ENCODE results near the gene EIF2D. TPM values are rescaled to one million over a fixed set of nuclear protein-coding genes. Genes with fewer than 3 reads are reported as not detected.

EIF2D gene
- total and polyA plus RNA-seq, 9 of the 15 experiments (the other 6 are each of a cell fraction or from before 2014, with no cell fraction given), result 81.1 to 138 (median 93.9) TPM

DNA sequence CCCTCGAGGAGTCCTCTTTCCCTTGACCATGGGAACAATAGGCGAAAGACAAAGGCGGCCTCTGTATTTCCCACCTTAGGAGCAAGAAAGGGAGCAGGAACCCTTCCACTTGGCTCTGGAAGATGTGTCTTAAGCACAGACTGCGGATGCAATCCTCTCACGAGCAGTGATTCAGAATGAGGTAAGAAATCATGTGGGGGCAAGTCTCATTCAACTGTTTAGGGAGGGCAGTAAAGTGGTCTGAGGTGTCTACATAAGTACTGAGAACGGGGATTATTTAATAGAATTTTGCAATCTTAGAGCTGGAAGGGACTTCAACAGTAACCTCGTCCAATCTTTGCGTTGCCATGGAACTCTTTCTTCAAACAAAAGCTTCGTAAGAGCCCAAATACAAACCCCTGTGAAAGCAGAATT lies 21.4 kb upstream of the EIF2D start:
- peaks cover 28% of the 10 kb centered on the region for H3K79me2 ChIP-seq (ENCODE audit: control insufficient read depth, insufficient read depth, low read length)
- H3K9ac ChIP-seq (ENCODE audit: insufficient read depth in 1 of 2, low read depth in 2 of 2, low read length in 2 of 2), result no peak overlapping the region
- POLR2A ChIA-PET, result interaction anchor here (0.9 to 3.9 kb wide), 4 partner anchors 22 to 122 kb away, joined by 3 to 29 read pairs (median 16); no protein-coding TSS in a partner anchor
- no TSS peak for BruUV-seq (replicated peaks)
- no peak overlapping the region for H3K4me2 ChIP-seq (ENCODE audit: insufficient read depth, low read length)
- H3K9me3 ChIP-seq (replicated peaks; ENCODE audit: control insufficient read depth, insufficient read depth, low read depth, low read length), result no peaks in the 10 kb centered on the region
- H3K9me1 ChIP-seq (ENCODE audit: control insufficient read depth, insufficient read depth, low read length), result no peaks in the 10 kb centered on the region
- no peaks in the 10 kb centered on the region for H4K20me1 ChIP-seq (replicated peaks; ENCODE audit: control insufficient read depth, insufficient read depth, low read length)
- TF ChIP-seq RBBP5 (IDR thresholded peaks at IDR 0.05; ENCODE audit: borderline replicate concordance, insufficient read depth, low read length, poor library complexity, severe bottlenecking) (no peak), SRSF7 (optimal IDR thresholded peaks at IDR 0.05; ENCODE audit: low read depth, low read length) (no peak), EP300 (IDR thresholded peaks at IDR 0.05; ENCODE audit: low read length) (no peak), KDM5B (IDR thresholded peaks at IDR 0.05; ENCODE audit: insufficient replicate concordance, low read depth, low read length) (no peak), SP2 (IDR thresholded peaks at IDR 0.05; ENCODE audit: extremely low read depth, low read depth, low read length, poor library complexity, severe bottlenecking) (no peak), CTBP1 (IDR thresholded peaks at IDR 0.05; ENCODE audit: borderline replicate concordance) (no peak), ERF (CRISPR knock-in tag; IDR thresholded peaks at IDR 0.05) (no peak), OTX1 (CRISPR knock-in tag; IDR thresholded peaks at IDR 0.05) (no peak), PHF20 (IDR thresholded peaks at IDR 0.05; ENCODE audit: partially characterized antibody) (no peak), MTF1 (CRISPR knock-in tag; IDR thresholded peaks at IDR 0.05; ENCODE audit: borderline replicate concordance) (no peak), ZBTB1 (CRISPR knock-in tag; IDR thresholded peaks at IDR 0.05; ENCODE audit: borderline replicate concordance, low read depth) (no peak)
- TF ChIP-seq, protein P1, sequence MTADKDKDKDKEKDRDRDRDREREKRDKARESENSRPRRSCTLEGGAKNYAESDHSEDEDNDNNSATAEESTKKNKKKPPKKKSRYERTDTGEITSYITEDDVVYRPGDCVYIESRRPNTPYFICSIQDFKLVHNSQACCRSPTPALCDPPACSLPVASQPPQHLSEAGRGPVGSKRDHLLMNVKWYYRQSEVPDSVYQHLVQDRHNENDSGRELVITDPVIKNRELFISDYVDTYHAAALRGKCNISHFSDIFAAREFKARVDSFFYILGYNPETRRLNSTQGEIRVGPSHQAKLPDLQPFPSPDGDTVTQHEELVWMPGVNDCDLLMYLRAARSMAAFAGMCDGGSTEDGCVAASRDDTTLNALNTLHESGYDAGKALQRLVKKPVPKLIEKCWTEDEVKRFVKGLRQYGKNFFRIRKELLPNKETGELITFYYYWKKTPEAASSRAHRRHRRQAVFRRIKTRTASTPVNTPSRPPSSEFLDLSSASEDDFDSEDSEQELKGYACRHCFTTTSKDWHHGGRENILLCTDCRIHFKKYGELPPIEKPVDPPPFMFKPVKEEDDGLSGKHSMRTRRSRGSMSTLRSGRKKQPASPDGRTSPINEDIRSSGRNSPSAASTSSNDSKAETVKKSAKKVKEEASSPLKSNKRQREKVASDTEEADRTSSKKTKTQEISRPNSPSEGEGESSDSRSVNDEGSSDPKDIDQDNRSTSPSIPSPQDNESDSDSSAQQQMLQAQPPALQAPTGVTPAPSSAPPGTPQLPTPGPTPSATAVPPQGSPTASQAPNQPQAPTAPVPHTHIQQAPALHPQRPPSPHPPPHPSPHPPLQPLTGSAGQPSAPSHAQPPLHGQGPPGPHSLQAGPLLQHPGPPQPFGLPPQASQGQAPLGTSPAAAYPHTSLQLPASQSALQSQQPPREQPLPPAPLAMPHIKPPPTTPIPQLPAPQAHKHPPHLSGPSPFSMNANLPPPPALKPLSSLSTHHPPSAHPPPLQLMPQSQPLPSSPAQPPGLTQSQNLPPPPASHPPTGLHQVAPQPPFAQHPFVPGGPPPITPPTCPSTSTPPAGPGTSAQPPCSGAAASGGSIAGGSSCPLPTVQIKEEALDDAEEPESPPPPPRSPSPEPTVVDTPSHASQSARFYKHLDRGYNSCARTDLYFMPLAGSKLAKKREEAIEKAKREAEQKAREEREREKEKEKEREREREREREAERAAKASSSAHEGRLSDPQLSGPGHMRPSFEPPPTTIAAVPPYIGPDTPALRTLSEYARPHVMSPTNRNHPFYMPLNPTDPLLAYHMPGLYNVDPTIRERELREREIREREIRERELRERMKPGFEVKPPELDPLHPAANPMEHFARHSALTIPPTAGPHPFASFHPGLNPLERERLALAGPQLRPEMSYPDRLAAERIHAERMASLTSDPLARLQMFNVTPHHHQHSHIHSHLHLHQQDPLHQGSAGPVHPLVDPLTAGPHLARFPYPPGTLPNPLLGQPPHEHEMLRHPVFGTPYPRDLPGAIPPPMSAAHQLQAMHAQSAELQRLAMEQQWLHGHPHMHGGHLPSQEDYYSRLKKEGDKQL (CRISPR knock-in tag; IDR thresholded peaks at IDR 0.05; ENCODE audit: borderline replicate concordance), result no peak
- TF ChIP-seq, protein P2, sequence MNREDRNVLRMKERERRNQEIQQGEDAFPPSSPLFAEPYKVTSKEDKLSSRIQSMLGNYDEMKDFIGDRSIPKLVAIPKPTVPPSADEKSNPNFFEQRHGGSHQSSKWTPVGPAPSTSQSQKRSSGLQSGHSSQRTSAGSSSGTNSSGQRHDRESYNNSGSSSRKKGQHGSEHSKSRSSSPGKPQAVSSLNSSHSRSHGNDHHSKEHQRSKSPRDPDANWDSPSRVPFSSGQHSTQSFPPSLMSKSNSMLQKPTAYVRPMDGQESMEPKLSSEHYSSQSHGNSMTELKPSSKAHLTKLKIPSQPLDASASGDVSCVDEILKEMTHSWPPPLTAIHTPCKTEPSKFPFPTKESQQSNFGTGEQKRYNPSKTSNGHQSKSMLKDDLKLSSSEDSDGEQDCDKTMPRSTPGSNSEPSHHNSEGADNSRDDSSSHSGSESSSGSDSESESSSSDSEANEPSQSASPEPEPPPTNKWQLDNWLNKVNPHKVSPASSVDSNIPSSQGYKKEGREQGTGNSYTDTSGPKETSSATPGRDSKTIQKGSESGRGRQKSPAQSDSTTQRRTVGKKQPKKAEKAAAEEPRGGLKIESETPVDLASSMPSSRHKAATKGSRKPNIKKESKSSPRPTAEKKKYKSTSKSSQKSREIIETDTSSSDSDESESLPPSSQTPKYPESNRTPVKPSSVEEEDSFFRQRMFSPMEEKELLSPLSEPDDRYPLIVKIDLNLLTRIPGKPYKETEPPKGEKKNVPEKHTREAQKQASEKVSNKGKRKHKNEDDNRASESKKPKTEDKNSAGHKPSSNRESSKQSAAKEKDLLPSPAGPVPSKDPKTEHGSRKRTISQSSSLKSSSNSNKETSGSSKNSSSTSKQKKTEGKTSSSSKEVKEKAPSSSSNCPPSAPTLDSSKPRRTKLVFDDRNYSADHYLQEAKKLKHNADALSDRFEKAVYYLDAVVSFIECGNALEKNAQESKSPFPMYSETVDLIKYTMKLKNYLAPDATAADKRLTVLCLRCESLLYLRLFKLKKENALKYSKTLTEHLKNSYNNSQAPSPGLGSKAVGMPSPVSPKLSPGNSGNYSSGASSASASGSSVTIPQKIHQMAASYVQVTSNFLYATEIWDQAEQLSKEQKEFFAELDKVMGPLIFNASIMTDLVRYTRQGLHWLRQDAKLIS (CRISPR knock-in tag; IDR thresholded peaks at IDR 0.05), result no peak
- H3K4me3 ChIP-seq, result no peak overlapping the region
- H3K27me3 ChIP-seq (ENCODE audit: control insufficient read depth in 2 of 2, insufficient read depth in 2 of 2, low read length in 2 of 2), result 0 out of 5 replicates have a peak, but pooled peaks cover 0 to 2% of the 10 kb centered on the region in 2 experiments
- no peak overlapping the region for H2AFZ ChIP-seq (ENCODE audit: low read depth, low read length)
- intact Hi-C loops (cut with micrococcal nuclease) (loop anchor here (1.0 to 5.0 kb wide), 6 partner anchors 19 to 349 kb away; no protein-coding TSS in a partner anchor), in situ Hi-C loops (cut with MboI) (no loop called here)
- H3K36me3 ChIP-seq (ENCODE audit: control insufficient read depth, insufficient read depth, low read length), result peaks cover 7% of the 10 kb centered on the region
- DNase-seq (ENCODE audit: extremely low read depth in 1 of 4, low spot score in 3 of 4) (no peak), FAIRE-seq (no peak), ATAC-seq (no peak)
- CTCF ChIA-PET (ENCODE audit: low intra/inter-chr PET ratio), result interaction anchor here (0.7 to 4.2 kb wide), 6 partner anchors 30 to 432 kb away, joined by 3 to 63 read pairs (median 3); no protein-coding TSS in a partner anchor
- no peak overlapping the region for H3K27ac ChIP-seq (ENCODE audit: extremely low read depth, low read depth, low read length)
- H3K4me1 ChIP-seq (replicated peaks in 1 of 2; ENCODE audit: control insufficient read depth in 2 of 2, insufficient read depth in 2 of 2, low read length in 2 of 2), result peaks cover 14 to 24% of the 10 kb centered on the region in 2 experiments
- 39% methylated on average over 9 of the region's 9 CpGs for WGBS (ENCODE audit: insufficient coverage, low coverage, missing lambda C conversion rate)
